ENCODE results near the gene SCAMP1. TPM values are rescaled to one million over a fixed set of nuclear protein-coding genes. Genes with fewer than 3 reads are reported as not detected.
"Not testable (repeated sequence)": the region's sequence is repeated elsewhere in the genome, so short reads cannot be mapped to it uniquely, and the experiment has no call there.

Gene SCAMP1
- total RNA-seq, 6 experiments from 2014 or later = 10.4 to 18.4 (median 11.1) TPM

- WGBS (ENCODE audit: insufficient coverage, low coverage, low lambda C conversion rate, missing lambda C conversion rate) = 91% methylated on average over 4 of the region's 4 CpGs
- no peaks in the 10 kb centered on the region for H3K36me3 ChIP-seq
- intact Hi-C loops (cut with DNase I) = no loop called here
These were observed 17.3 kb downstream of the SCAMP1 start for GRCh38 chr5:78377718-78378105.

GRCh38 chr5:78387468-78388153, 27.2 kb downstream of the SCAMP1 start:
- H3K4me3 ChIP-seq = no peak overlapping the region
- H3K36me3 ChIP-seq = no peaks in the 10 kb centered on the region
- no peaks in the 10 kb centered on the region for H3K9me3 ChIP-seq
- TF ChIP-seq POLR2A (IDR thresholded peaks at IDR 0.05) (no peak), CTCF (IDR thresholded peaks at IDR 0.05) (no peak)
- no peaks in the 10 kb centered on the region for H3K27me3 ChIP-seq
- DNase-seq (no peak), ATAC-seq (no peak)
- 86% methylated on average over 5 of the region's 11 CpGs for WGBS (ENCODE audit: insufficient coverage, low coverage, low lambda C conversion rate, missing lambda C conversion rate)
- no peak overlapping the region for H3K27ac ChIP-seq
- intact Hi-C loops (cut with DNase I) = no loop called here
- H3K4me1 ChIP-seq = no peaks in the 10 kb centered on the region

More at GRCh38 chr5:78377718-78378105, 17.3 kb downstream of the SCAMP1 start:
- no peaks in the 10 kb centered on the region for H3K27me3 ChIP-seq
- H3K9me3 ChIP-seq = no peaks in the 10 kb centered on the region
- ATAC-seq (no peak), DNase-seq (no peak)
- TF ChIP-seq CTCF (IDR thresholded peaks at IDR 0.05) (no peak), POLR2A (IDR thresholded peaks at IDR 0.05) (no peak)
- H3K4me3 ChIP-seq = no peak overlapping the region
- H3K4me1 ChIP-seq = no peaks in the 10 kb centered on the region
- H3K27ac ChIP-seq = no peak overlapping the region

- 100% methylated on average over 3 of the region's 28 CpGs for WGBS (ENCODE audit: insufficient coverage, low coverage, low lambda C conversion rate, missing lambda C conversion rate)
- not testable (repeated sequence) for ATAC-seq
These were observed 30.9 kb downstream of the SCAMP1 start for GRCh38 chr5:78391357-78391756.

GRCh38 chr5:78397831-78398230, 37.4 kb downstream of the SCAMP1 start:
- TF ChIP-seq CTCF (IDR thresholded peaks at IDR 0.05) (no peak), POLR2A (IDR thresholded peaks at IDR 0.05) (no peak)
- Histone ChIP-seq H3K27me3 (no peaks in the 10 kb centered on the region), H3K4me1 (peaks cover 0 to 4% (median 0%) of the 10 kb centered on the region in 4 donors), H3K27ac (no peak overlapping the region), H3K36me3 (no peaks in the 10 kb centered on the region), H3K4me3 (no peak overlapping the region), H3K9me3 (no peaks in the 10 kb centered on the region)
- DNase-seq (no peak), ATAC-seq (no peak)
- intact Hi-C loops (cut with DNase I) = no loop called here
- WGBS (ENCODE audit: insufficient coverage, low coverage, low lambda C conversion rate, missing lambda C conversion rate) = 100% methylated on average over 2 of the region's 2 CpGs

More at GRCh38 chr5:78391357-78391756, 30.9 kb downstream of the SCAMP1 start:
- intact Hi-C loops (cut with DNase I); H3K36me3 ChIP-seq; H3K4me3 ChIP-seq; H3K9me3 ChIP-seq; H3K4me1 ChIP-seq; DNase-seq; H3K27me3 ChIP-seq; H3K27ac ChIP-seq: not testable (repeated sequence)

GRCh38 chr5:78399116-78399515, 38.7 kb downstream of the SCAMP1 start:
- Histone ChIP-seq H3K4me3 (no peak overlapping the region), H3K36me3 (no peaks in the 10 kb centered on the region), H3K9me3 (no peaks in the 10 kb centered on the region), H3K27ac (no peak overlapping the region), H3K4me1 (peaks cover 0 to 4% (median 0%) of the 10 kb centered on the region in 4 donors), H3K27me3 (no peaks in the 10 kb centered on the region)
- DNase-seq (no peak), ATAC-seq (no peak)
- TF ChIP-seq POLR2A (IDR thresholded peaks at IDR 0.05) (no peak), CTCF (IDR thresholded peaks at IDR 0.05) (no peak)
- intact Hi-C loops (cut with DNase I) = no loop called here

Measured in right lobe of liver (tissue), 6 donors.